Thymus (tissue), 11 donors: ENCODE data around the gene KRT83. TPM values are rescaled to one million over a fixed set of nuclear protein-coding genes. Genes with fewer than 3 reads are reported as not detected.
A peak's percentile ranks its signal among the peaks of the same experiment; 100 is the strongest.

ENCODE experiments used
- DNase-seq, 9 donors: peaks; one replicate each; pipeline ENCODE4 v3.0.0-alpha.2; 2013; ENCODE audit warnings: low spot score in 9 of 9, low read depth in 6 of 9, missing footprints in 1 of 9
- H3K27ac ChIP-seq, 2 donors: one replicate each; pipeline ENCODE4 v1.5.1; 2013; ENCODE audit warnings: control low read depth in 1 of 2, low read depth in 1 of 2, low read length in 1 of 2, mild to moderate bottlenecking in 1 of 2, moderate library complexity in 1 of 2
- H3K27me3 ChIP-seq, 2 donors: one replicate each; pipeline ENCODE4 v1.5.1; 2013; ENCODE audit warnings: low read length in 1 of 2; ENCODE audit not compliant: control insufficient read depth in 2 of 2, insufficient read depth in 1 of 2
- H3K36me3 ChIP-seq, 2 donors: one replicate each; pipeline ENCODE4 v1.5.1; 2013; ENCODE audit warnings: low read length in 1 of 2, mild to moderate bottlenecking in 1 of 2, moderate library complexity in 1 of 2; ENCODE audit not compliant: control insufficient read depth in 2 of 2, insufficient read depth in 2 of 2
- H3K4me1 ChIP-seq, 2 donors: one replicate each; pipeline ENCODE4 v1.5.1; 2013; ENCODE audit warnings: low read length in 2 of 2; ENCODE audit not compliant: control insufficient read depth in 2 of 2, insufficient read depth in 2 of 2
- H3K4me3 ChIP-seq, 2 donors: one replicate each; pipeline ENCODE4 v1.5.1; 2013; ENCODE audit warnings: low read length in 2 of 2, control low read depth in 1 of 2, mild to moderate bottlenecking in 1 of 2
- H3K9me3 ChIP-seq, 2 donors: one replicate each; pipeline ENCODE4 v1.5.1; 2013; ENCODE audit warnings: low read length in 1 of 2, mild to moderate bottlenecking in 1 of 2; ENCODE audit not compliant: control insufficient read depth in 2 of 2, insufficient read depth in 1 of 2
- WGBS: extraction: QIAGEN DNeasy Blood & Tissue Kit; methylation state at CpG from one replicate; pipeline ENCODE4 v1.1.7; 2013; 5-methylcytosine and 5-hydroxymethylcytosine counted together
- polyA plus RNA-seq: library from polyadenylated mRNA; stranded (reverse); fragments of 200-250 nt; gene quantifications from one replicate; pipeline ENCODE4 v1.2.3, GENCODE V29; 2013
- total RNA-seq: library from RNA; stranded (reverse); fragments of 120-200 nt; gene quantifications from one replicate; pipeline ENCODE4 v1.2.4, GENCODE V29; 2013
- donor health status: healthy.

KRT83 gene
- total and polyA plus RNA-seq, 2 donors, result 0.33 to 1.0 TPM

DNA sequence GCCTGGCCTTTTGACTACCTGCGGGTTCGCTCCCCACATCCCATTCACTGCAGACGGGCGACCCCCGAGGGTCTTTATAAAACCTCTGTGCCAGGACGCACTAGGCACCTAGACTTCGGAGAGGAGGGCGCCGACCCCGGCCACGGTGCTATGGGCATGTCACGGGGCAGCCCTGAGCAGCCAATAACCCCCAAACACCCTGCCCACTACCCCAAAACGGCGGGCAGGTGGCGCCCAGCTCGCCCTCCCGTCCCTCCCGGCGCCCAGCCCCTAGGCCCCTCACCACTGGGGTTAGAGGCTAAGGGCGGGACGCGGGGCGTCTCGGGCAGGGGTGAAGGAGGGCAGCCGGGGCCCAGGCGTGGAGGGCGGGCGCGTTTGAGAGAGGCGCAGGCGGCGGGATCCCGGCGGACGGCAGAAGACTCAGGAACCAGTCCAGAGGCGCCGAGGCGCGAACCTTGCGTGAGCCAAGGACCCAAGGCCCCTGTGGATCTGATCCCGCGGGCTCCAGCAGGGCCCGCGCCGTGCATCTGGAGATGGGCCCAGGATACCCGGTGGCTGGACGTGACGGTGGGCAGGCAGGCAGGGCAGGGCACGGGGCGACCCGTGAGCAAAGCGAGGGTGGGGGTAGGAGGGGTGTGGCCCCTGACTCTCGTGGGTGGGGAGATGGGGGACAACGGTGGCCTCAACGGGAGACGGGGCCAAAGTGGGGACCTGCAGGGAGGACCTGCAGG, 35.0 kb upstream of the KRT83 start:
- no peak for DNase-seq

DNA sequence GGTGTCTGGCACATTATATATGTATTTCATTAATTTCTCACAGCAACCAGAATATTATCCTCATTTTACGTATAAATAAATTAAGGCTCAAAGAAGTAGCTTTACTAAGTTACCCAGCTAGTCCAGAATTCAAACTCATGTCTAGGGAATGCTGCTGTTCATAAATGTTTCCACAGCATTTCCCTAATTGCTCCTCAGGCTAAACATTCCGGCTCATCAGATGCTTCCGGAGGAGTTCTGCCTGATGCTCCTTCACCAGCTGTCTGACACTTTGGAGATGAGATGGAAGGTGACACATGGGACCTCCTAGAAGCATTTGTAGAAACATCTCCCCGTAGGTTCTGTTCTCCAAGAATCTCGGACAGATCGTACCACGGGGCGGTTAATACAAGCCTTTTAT, 34.0 kb upstream of the KRT83 start:
- Histone ChIP-seq H3K4me1 (peaks cover 0 to 26% of the 10 kb centered on the region in 2 donors), H3K36me3 (no peaks in the 10 kb centered on the region), H3K27me3 (peaks cover 0 to 5% of the 10 kb centered on the region in 2 donors), H3K9me3 (no peaks in the 10 kb centered on the region), H3K4me3 (no peak overlapping the region), H3K27ac (no peak overlapping the region)
- DNase-seq, result no peak
- 98% methylated on average over 8 of the region's 8 CpGs for WGBS

More for the DNA sequence above, 35.0 kb upstream of the KRT83 start:
- no peak overlapping the region for H3K4me3 ChIP-seq
- no peaks in the 10 kb centered on the region for H3K9me3 ChIP-seq
- H3K27me3 ChIP-seq, result peaks cover 0 to 2% of the 10 kb centered on the region in 2 donors
- no peak overlapping the region for H3K27ac ChIP-seq
- WGBS, result 96% methylated on average over 56 of the region's 56 CpGs
- H3K36me3 ChIP-seq, result no peaks in the 10 kb centered on the region
- peaks cover 0 to 26% of the 10 kb centered on the region in 2 donors for H3K4me1 ChIP-seq

DNA sequence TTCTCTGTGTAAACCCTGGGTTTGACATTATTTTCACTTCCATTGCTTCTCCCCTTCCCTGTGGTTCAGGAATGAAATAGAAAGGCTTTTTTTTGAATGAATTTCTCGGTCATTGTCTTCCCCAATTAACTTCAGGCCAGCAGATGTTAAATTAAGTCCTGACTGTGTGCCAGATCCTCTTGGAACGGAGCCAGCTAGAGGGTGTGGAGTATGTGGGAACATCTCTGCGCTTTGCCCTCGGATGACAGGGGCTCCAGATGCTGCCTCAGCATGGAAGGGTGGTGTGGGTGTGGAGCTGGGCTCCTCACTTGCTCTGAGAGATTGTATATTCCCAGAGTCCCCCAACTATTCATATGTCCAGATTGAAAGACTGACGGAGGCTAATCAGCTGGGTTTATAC, 33.0 kb upstream of the KRT83 start:
- Histone ChIP-seq H3K36me3 (no peaks in the 10 kb centered on the region), H3K9me3 (no peaks in the 10 kb centered on the region), H3K4me3 (no peak overlapping the region), H3K4me1 (peaks cover 0 to 17% of the 10 kb centered on the region in 2 donors), H3K27me3 (peaks cover 0 to 9% of the 10 kb centered on the region in 2 donors), H3K27ac (no peak overlapping the region)
- WGBS, result 71% methylated on average over 5 of the region's 5 CpGs
- no peak for DNase-seq

DNA sequence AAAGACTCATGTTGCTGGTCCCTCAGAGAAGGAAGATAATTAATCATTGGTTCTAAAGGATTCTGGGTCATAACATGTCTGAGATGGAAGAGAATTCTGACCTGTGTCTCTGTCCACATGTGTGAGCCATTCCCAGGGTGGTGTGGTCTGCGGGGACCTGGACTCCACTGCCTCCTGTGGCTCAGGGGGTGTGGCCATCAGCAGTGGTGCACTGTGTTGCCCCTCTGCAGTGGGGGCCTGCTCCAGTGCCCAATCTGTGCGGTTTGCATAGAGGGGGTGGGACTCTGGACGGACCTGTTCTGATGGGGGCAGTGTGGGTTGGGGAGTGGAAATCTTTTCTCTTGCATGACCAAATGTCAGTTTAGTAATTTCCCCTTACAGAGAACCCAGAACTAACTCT, 32.6 kb upstream of the KRT83 start:
- Histone ChIP-seq H3K9me3 (no peaks in the 10 kb centered on the region), H3K4me3 (no peak overlapping the region), H3K36me3 (no peaks in the 10 kb centered on the region), H3K27ac (no peak overlapping the region), H3K27me3 (peaks cover 0 to 9% of the 10 kb centered on the region in 2 donors), H3K4me1 (peaks cover 0 to 13% of the 10 kb centered on the region in 2 donors)
- no peak for DNase-seq
- 78% methylated on average over 3 of the region's 3 CpGs for WGBS

DNA sequence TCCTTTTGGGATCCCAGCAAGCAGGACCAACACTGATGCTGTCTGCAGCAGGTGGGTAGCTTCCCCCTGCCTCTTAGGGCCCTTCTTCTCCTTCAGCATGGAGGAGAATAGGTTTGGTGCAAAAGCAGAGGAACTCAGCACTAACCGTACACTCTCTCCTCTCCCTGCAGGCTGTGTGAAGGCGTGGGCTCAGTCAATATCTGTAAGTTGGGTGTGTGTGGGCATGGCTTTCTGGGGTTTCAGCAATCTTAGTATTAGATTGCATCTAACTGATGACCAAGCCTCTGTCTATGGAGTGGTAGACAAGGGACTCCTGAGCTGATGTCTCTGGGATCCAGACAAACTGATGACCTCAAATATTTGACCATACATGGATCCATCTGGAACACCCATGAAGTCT, 31.8 kb upstream of the KRT83 start:
- H3K36me3 ChIP-seq, result no peaks in the 10 kb centered on the region
- no peak for DNase-seq
- H3K9me3 ChIP-seq, result no peaks in the 10 kb centered on the region
- 97% methylated on average over 2 of the region's 2 CpGs for WGBS
- H3K4me3 ChIP-seq, result no peak overlapping the region
- peaks cover 0 to 6% of the 10 kb centered on the region in 2 donors for H3K4me1 ChIP-seq
- peaks cover 0 to 13% of the 10 kb centered on the region in 2 donors for H3K27me3 ChIP-seq
- H3K27ac ChIP-seq, result no peak overlapping the region

DNA sequence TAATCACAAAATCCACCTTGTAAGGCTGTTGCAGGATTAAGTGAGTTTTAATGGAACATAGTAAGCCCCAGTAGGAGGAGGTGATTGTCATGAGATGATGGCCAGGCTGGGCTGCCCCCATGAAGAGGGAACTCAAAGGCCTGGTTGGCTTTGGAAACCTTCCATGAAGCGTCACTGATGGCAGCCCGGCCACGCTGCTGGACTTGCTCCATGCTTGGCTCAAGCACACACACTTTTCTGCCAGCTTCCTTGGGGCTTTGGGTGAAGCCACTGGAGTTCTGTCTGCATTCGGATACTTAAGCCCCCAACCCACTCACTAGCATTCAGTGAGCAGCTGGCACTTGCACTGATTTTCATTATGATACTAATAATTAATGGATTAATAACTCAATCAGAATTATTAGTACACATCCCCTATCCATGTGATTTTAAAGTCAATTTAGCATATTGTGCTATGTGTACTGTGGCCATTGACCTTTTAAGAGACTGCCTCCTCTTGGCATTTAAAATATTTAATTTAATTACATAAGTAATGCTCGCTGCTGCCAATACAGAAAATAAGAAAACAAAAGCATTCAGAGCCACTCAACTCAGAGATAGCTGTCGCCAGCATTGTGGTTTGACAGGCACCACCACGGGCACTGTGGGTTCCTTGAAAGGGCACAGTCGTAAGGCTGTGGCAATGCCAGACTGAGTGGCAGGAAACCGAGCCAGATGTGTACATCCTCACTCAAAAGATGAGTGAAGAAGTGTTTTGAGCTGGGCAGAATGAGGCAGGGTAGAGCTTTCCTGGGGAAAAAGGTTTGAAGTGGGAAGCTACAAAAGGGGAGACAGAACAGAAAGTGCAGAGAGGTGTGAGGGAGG, 30.2 kb upstream of the KRT83 start:
- Histone ChIP-seq H3K36me3 (no peaks in the 10 kb centered on the region), H3K27ac (no peak overlapping the region), H3K4me1 (peaks cover 0 to 6% of the 10 kb centered on the region in 2 donors), H3K4me3 (no peak overlapping the region), H3K27me3 (peaks cover 0 to 16% of the 10 kb centered on the region in 2 donors), H3K9me3 (no peaks in the 10 kb centered on the region)
- peak in 4 of 9 donors; percentile 12 to 64 (median 33) for DNase-seq
- 40% methylated on average over 9 of the region's 9 CpGs for WGBS

DNA sequence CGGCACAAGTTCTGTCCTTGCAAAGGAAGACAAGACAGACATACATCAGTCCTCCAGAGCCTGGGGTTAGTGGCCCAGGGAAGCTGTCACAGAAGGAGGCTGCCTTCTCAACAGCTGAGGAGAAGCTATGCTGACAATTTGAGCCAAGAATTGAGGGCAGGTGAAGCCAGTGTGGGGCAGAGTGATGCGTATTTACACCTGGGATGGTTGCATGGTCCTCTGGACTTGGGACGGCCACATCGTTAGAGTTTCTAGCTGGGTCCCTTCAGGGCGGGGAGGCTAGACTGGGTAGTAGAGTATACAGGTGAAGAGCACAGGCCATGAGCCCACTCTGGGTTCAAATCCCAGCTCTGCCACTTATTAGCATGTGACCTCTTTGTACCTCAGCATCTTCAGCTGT, 29.6 kb upstream of the KRT83 start:
- H3K27me3 ChIP-seq, result peaks cover 0 to 16% of the 10 kb centered on the region in 2 donors
- H3K9me3 ChIP-seq, result no peaks in the 10 kb centered on the region
- peaks cover 0 to 6% of the 10 kb centered on the region in 2 donors for H3K4me1 ChIP-seq
- no peaks in the 10 kb centered on the region for H3K36me3 ChIP-seq
- DNase-seq, result no peak
- no peak overlapping the region for H3K4me3 ChIP-seq
- H3K27ac ChIP-seq, result no peak overlapping the region
- WGBS, result 97% methylated on average over 5 of the region's 5 CpGs

DNA sequence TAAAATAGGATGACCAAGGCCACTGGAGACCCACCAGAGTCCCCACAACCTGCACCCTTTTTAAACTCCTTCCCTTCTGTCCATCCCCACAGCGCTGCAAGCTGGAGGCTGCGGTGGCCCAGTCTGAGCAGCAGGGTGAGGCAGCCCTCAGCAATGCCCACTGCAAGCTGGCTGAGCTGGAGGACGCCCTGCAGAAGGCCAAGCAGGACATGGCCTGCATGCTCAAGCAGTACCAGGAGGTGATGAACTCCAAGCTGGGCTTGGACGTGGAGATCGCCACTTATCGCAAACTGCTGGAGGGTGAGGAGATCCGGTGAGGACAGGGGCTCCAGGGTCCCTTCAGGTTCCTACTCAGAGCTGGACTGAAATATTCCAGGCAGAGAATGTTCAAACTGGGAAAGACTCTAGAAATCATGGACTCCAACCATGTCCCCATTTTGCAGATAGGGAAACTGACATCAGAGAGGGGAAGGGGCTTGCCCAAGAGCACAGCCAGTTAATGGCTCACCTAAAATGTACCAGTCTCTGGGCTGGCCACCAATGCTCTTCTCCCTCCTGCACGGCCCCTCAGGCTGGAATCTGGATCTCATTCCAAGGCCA, 28.9 kb upstream of the KRT83 start:
- no peak for DNase-seq
- Histone ChIP-seq H3K36me3 (no peaks in the 10 kb centered on the region), H3K27ac (no peak overlapping the region), H3K9me3 (no peaks in the 10 kb centered on the region), H3K4me3 (no peak overlapping the region), H3K4me1 (peaks cover 0 to 6% of the 10 kb centered on the region in 2 donors), H3K27me3 (peaks cover 0 to 16% of the 10 kb centered on the region in 2 donors)
- WGBS, result 97% methylated on average over 8 of the region's 8 CpGs

DNA sequence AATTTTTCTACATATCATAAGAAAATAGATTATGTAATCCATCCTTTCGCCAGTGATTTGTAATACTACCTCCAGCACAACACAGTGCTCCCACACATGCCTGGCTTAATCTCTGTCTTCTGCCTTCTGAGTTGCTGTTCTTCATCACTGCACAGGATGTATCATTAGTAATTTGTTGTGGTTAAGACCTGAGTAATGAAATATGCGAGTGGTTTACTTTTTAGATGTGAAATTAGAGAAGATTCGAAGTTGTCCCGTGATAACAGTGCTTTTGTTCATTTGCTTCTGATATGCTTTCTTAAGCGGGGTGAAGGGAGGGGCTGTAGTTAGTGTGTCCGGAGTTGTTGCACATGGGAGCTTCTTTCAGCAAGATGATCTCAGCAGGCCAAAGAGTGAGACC, 28.0 kb upstream of the KRT83 start:
- Histone ChIP-seq H3K27me3 (peaks cover 0 to 16% of the 10 kb centered on the region in 2 donors), H3K4me1 (peaks cover 0 to 6% of the 10 kb centered on the region in 2 donors), H3K4me3 (no peak overlapping the region), H3K36me3 (no peaks in the 10 kb centered on the region), H3K9me3 (no peaks in the 10 kb centered on the region), H3K27ac (no peak overlapping the region)
- DNase-seq, result no peak
- 91% methylated on average over 6 of the region's 6 CpGs for WGBS
